Naive thymus-derived CD4-positive, alpha-beta T cell (primary cell): ENCODE measurements around the gene SLC7A1. TPM values are rescaled to one million over a fixed set of nuclear protein-coding genes. Genes with fewer than 3 reads are reported as not detected.

ENCODE experiments used
- ATAC-seq: fragments of 150-1000 bp; cut with Tn5 transposase; 2 replicates; pipeline ENCODE4 v1.10.0; 2021; ENCODE audit warnings: mild to moderate bottlenecking, moderate library complexity
- CTCF ChIA-PET: fragments of 350-600 bp; sonication (Branson Sonifier 250); formaldehyde crosslinking; loops from one replicate; lab custom pipeline; 2021; ENCODE audit warnings: antibody characterized with exemption; lab: Charles Lee
- POLR2A ChIA-PET: fragments of 350-600 bp; sonication (Branson Sonifier 250); formaldehyde crosslinking; loops from one replicate; lab custom pipeline; 2021; ENCODE audit warnings: antibody characterized with exemption, inconsistent platforms; lab: Charles Lee
- DNase-seq, 9 donors: peaks; one replicate each; pipeline versions ENCODE4 v3.0.0 to v3.0.0-alpha.2; 2020 to 2022; ENCODE audit warnings: mixed read lengths in 1 of 9
- H3K27ac ChIP-seq: one replicate; pipeline ENCODE4 v1.7.0; 2013; ENCODE audit warnings: mild to moderate bottlenecking, low read depth, low read length, moderate library complexity
- H3K27me3 ChIP-seq, 2 donors: one replicate each; pipeline ENCODE4 v1.7.0; 2013; ENCODE audit warnings: low read length in 2 of 2, mild to moderate bottlenecking in 2 of 2, moderate library complexity in 2 of 2; ENCODE audit not compliant: control insufficient read depth in 2 of 2, insufficient read depth in 2 of 2
- H3K36me3 ChIP-seq, 3 experiments: 1 replicate in 2 of 3; 2 replicates in 1 of 3; pipeline ENCODE4 v1.7.0; 2013; ENCODE audit warnings: low read length in 3 of 3, mild to moderate bottlenecking in 3 of 3, moderate library complexity in 1 of 3; ENCODE audit not compliant: insufficient read depth in 3 of 3, control insufficient read depth in 2 of 3
- H3K4me1 ChIP-seq, 2 donors: one replicate each; pipeline ENCODE4 v1.7.0; 2013; ENCODE audit warnings: low read length in 2 of 2, mild to moderate bottlenecking in 2 of 2, moderate library complexity in 1 of 2; ENCODE audit not compliant: control insufficient read depth in 2 of 2, insufficient read depth in 2 of 2
- H3K4me3 ChIP-seq: 2 replicates; pipeline ENCODE4 v1.7.0; 2013; ENCODE audit warnings: mild to moderate bottlenecking, low read length
- H3K9me3 ChIP-seq, 3 experiments: 1 replicate in 2 of 3; 2 replicates in 1 of 3; pipeline ENCODE4 v1.7.0; 2013; ENCODE audit warnings: low read length in 3 of 3; ENCODE audit not compliant: control insufficient read depth in 2 of 3
- H3K27ac Mint-ChIP-seq, 9 donors: one replicate each; pipeline ENCODE4 v1.8.0; 2020 to 2022; ENCODE audit warnings: mixed read lengths in 9 of 9, mild to moderate bottlenecking in 8 of 9, moderate library complexity in 5 of 9, inconsistent platforms in 2 of 9
- H3K27me3 Mint-ChIP-seq, 5 donors: one replicate each; pipeline ENCODE4 v1.8.0; 2021 to 2022; ENCODE audit warnings: mixed read lengths in 5 of 5, mild to moderate bottlenecking in 1 of 5
- H3K36me3 Mint-ChIP-seq, 5 donors: one replicate each; pipeline ENCODE4 v1.8.0; 2020 to 2022; ENCODE audit warnings: mixed read lengths in 5 of 5, mild to moderate bottlenecking in 3 of 5, inconsistent platforms in 1 of 5
- H3K4me1 Mint-ChIP-seq, 7 donors: one replicate each; pipeline ENCODE4 v1.8.0; 2020 to 2022; ENCODE audit warnings: mixed read lengths in 7 of 7, mild to moderate bottlenecking in 3 of 7, inconsistent platforms in 1 of 7
- H3K4me3 Mint-ChIP-seq, 10 donors: one replicate each; pipeline ENCODE4 v1.8.0; 2020 to 2022; ENCODE audit warnings: mild to moderate bottlenecking in 10 of 10, mixed read lengths in 10 of 10, moderate library complexity in 6 of 10, inconsistent platforms in 2 of 10
- H3K9me3 Mint-ChIP-seq, 11 donors: one replicate each; pipeline ENCODE4 v1.8.0; 2020 to 2022; ENCODE audit warnings: mixed read lengths in 11 of 11, mild to moderate bottlenecking in 4 of 11, inconsistent platforms in 1 of 11, moderate library complexity in 1 of 11
- intact Hi-C, 2 donors: fragments of 100-400 bp; cut with micrococcal nuclease; formaldehyde crosslinking; loops; one replicate each; pipeline ENCODE4 v1.15.1; 2023
- polyA plus RNA-seq, 2 donors: library from polyadenylated mRNA; unstranded; fragments of 300-500 nt; fragmentation: Illumina TruSeq; gene quantifications; one replicate each; pipeline ENCODE4 v1.2.3, GENCODE V29; 2021
- total RNA-seq, 6 experiments: library from RNA in 5 of 6; stranded (reverse) in 5 of 6; gene quantifications; 1 replicate in 5 of 6; 2 replicates in 1 of 6; pipeline ENCODE4 v1.2.3 and lab custom pipeline; 2021 to 2026

The SLC7A1 gene
- total and polyA plus RNA-seq, 7 experiments from 2014 or later: 4.9 to 63.8 (median 23.1) TPM

DNA sequence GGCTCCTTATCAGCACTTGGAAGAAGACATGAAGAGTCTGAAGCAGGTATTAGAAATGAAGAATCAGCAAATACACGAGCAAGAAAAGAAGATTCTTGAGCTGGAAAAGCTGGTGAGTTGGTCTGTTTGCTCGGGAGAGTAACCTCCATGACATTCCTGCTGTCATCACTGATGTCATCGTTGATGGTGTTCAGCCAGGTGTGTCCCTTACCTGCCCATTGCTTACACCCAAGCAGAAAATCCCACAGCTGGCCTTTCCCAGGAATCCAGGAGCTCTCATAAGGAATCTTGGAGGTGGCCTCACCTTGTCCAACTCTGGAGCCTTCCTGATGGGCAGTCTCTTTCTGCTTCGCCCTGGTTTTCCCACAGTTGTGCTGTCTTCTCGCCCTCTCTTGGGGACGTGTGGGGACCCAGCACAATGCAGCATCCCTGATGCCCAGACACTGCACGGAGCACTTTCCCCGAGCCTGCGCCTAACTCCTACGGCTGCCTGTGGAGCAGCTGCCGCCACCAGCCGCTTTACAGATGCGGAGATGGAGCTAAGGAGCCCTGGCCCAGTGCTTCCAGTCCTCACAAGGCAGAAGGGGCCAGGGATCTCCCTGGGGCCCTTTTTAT is 97.0 kb downstream of the SLC7A1 start:
- Histone ChIP-seq H3K4me1 (no peaks in the 10 kb centered on the region), H3K4me3 (no peak overlapping the region), H3K27ac (no peak overlapping the region), H3K9me3 (no peaks in the 10 kb centered on the region), H3K36me3 (no peaks in the 10 kb centered on the region), H3K27me3 (no peaks in the 10 kb centered on the region)
- ATAC-seq: no peak
- CTCF ChIA-PET: interaction anchor here (2.6 kb wide), 1 partner anchor 10 kb away, joined by 9 read pairs; no protein-coding TSS in a partner anchor
- Mint-ChIP-seq H3K27ac (no peak overlapping the region), H3K27me3 (peaks cover 23 to 46% (median 24%) of the 10 kb centered on the region in 5 donors), H3K9me3 (no peaks in the 10 kb centered on the region), H3K4me1 (peaks cover 0 to 13% (median 7%) of the 10 kb centered on the region in 7 donors), H3K4me3 (no peak overlapping the region), H3K36me3 (no peaks in the 10 kb centered on the region)
- DNase-seq: no peak
- POLR2A ChIA-PET: no interaction called here
- intact Hi-C loops: no loop called here

DNA sequence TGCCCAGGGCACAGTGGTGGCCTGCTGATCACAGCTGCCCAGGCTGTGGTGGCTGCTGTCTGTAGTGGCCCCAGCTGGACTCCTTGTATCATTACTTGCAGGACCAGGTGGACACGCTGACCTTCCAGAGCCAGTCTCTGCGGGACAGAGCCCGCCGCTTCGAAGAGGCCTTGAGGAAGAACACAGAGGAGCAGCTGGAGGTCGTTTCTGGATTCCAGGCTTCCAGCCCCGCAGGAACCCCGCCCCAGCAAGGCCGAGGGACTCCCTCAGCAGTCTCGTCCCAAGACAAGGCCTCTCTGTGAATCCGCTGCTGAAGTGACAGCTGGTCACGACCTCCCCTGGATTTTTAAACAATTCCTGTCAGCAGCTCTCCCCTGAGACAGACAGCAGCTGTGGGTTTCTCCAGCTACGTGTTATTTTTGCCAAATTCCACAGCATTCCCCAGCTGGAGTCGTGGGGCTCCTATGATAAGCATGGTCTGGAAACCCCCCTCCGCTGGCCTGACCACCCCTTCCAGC is 98.3 kb downstream of the SLC7A1 start:
- no peak overlapping the region for H3K4me3 Mint-ChIP-seq
- no peaks in the 10 kb centered on the region for H3K27me3 ChIP-seq
- no peaks in the 10 kb centered on the region for H3K9me3 Mint-ChIP-seq
- H3K36me3 Mint-ChIP-seq: no peaks in the 10 kb centered on the region
- no peaks in the 10 kb centered on the region for H3K4me1 ChIP-seq
- H3K9me3 ChIP-seq: no peaks in the 10 kb centered on the region
- no peaks in the 10 kb centered on the region for H3K36me3 ChIP-seq
- ATAC-seq (no peak), DNase-seq (no peak)
- H3K27ac ChIP-seq: no peak overlapping the region
- peaks cover 16 to 36% (median 20%) of the 10 kb centered on the region in 5 donors for H3K27me3 Mint-ChIP-seq
- no peak overlapping the region for H3K4me3 ChIP-seq
- H3K27ac Mint-ChIP-seq: no peak overlapping the region
- ChIA-PET POLR2A (no interaction called here), CTCF (interaction anchor here (2.6 kb wide), 1 partner anchor 12 kb away, joined by 9 read pairs; no protein-coding TSS in a partner anchor)
- intact Hi-C loops: no loop called here
- H3K4me1 Mint-ChIP-seq: peaks cover 0 to 9% (median 5%) of the 10 kb centered on the region in 7 donors

DNA sequence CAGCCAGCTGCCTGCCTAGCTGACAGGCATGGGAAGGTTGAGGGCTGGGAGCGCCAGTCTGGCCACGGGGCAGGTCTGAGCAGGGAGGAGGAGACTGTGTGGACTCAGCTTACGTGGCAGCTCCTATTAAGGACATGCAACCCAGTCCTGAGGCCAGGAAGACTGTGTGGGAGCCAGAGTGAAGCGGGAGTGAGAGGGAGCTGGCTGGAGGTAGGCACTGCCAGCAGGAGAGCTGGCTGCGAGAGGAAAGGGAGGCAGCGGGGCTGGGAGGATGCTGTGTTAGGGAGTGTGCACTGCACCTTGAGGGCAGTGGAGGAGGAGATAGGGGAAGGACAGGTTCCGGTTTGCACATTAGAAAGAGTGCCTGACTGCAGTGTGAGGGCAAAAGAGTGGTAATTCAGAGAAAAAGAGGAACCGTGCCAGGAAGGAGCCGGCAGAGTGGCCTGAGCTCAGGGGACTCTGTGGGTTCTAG is 99.2 kb downstream of the SLC7A1 start:
- H3K36me3 ChIP-seq: no peaks in the 10 kb centered on the region
- H3K27me3 ChIP-seq: no peaks in the 10 kb centered on the region
- DNase-seq: no peak
- peaks cover 0 to 9% (median 5%) of the 10 kb centered on the region in 7 donors for H3K4me1 Mint-ChIP-seq
- POLR2A ChIA-PET: no interaction called here
- no peaks in the 10 kb centered on the region for H3K9me3 Mint-ChIP-seq
- no peak overlapping the region for H3K27ac ChIP-seq
- ATAC-seq: peak; percentile 61
- H3K36me3 Mint-ChIP-seq: no peaks in the 10 kb centered on the region
- no peak overlapping the region for H3K27ac Mint-ChIP-seq
- H3K4me3 Mint-ChIP-seq: no peak overlapping the region
- peaks cover 14 to 36% (median 19%) of the 10 kb centered on the region in 5 donors for H3K27me3 Mint-ChIP-seq
- CTCF ChIA-PET: interaction anchor here (0.6 to 2.6 kb wide), 2 partner anchors 13 to 625 kb away, joined by 4 to 9 read pairs; no protein-coding TSS in a partner anchor
- intact Hi-C loops: no loop called here
- no peaks in the 10 kb centered on the region for H3K9me3 ChIP-seq
- H3K4me3 ChIP-seq: no peak overlapping the region
- no peaks in the 10 kb centered on the region for H3K4me1 ChIP-seq

DNA sequence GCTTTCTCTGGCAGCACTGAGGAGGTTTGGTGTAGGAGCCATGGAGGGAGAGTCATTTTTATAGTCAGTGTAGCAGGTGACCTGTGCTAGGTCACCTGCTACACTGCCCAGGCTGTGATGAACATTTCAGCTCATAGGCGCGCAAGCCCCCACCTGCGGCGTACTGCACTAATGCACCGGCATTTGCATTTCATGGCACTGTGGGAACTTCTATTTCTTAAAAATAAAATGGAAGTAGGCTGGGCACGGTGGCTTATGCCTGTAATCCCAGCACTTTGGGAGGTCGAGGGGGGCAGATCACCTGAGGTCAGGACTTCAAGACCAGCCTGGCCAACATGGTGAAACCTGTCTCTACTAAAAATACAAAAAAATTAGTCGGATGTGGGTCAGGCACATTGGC is 101.0 kb downstream of the SLC7A1 start:
- no peak overlapping the region for H3K27ac ChIP-seq
- POLR2A ChIA-PET: no interaction called here
- H3K9me3 ChIP-seq: no peaks in the 10 kb centered on the region
- no peak for ATAC-seq
- no peak overlapping the region for H3K4me3 Mint-ChIP-seq
- H3K4me3 ChIP-seq: no peak overlapping the region
- intact Hi-C loops: no loop called here
- H3K36me3 Mint-ChIP-seq: no peaks in the 10 kb centered on the region
- DNase-seq: no peak
- H3K27ac Mint-ChIP-seq: no peak overlapping the region
- H3K4me1 Mint-ChIP-seq: peaks cover 0 to 9% (median 5%) of the 10 kb centered on the region in 7 donors
- no peaks in the 10 kb centered on the region for H3K4me1 ChIP-seq
- peaks cover 11 to 36% (median 14%) of the 10 kb centered on the region in 5 donors for H3K27me3 Mint-ChIP-seq
- CTCF ChIA-PET: no interaction called here
- H3K36me3 ChIP-seq: no peaks in the 10 kb centered on the region
- no peaks in the 10 kb centered on the region for H3K27me3 ChIP-seq
- H3K9me3 Mint-ChIP-seq: no peaks in the 10 kb centered on the region

DNA sequence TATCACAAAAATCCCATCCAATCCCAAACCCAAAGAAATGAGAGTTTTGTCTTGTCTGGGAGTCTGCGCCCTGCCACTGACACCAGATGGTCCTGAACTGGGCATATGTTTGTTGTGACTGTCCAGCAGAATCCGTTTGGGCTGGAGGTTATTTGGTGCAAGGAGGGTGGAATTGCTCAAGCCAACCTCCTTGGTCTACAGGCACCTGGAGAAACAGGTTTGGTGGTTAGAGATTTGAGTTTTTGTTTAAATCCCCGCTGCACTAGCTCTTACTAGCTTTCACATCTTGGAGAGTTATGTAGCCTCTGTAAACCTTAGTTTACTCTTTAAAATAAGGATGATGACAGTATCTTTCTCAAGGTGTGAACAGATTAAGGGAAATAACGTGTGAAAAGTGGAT is 101.7 kb downstream of the SLC7A1 start:
- ChIA-PET POLR2A (no interaction called here), CTCF (no interaction called here)
- H3K4me3 Mint-ChIP-seq: no peak overlapping the region
- H3K27me3 Mint-ChIP-seq: peaks cover 11 to 38% (median 16%) of the 10 kb centered on the region in 5 donors
- intact Hi-C loops: no loop called here
- Histone ChIP-seq H3K9me3 (no peaks in the 10 kb centered on the region), H3K36me3 (no peaks in the 10 kb centered on the region), H3K4me1 (no peaks in the 10 kb centered on the region), H3K4me3 (no peak overlapping the region), H3K27ac (no peak overlapping the region), H3K27me3 (no peaks in the 10 kb centered on the region)
- H3K9me3 Mint-ChIP-seq: no peaks in the 10 kb centered on the region
- H3K36me3 Mint-ChIP-seq: no peaks in the 10 kb centered on the region
- H3K27ac Mint-ChIP-seq: no peak overlapping the region
- H3K4me1 Mint-ChIP-seq: peaks cover 0 to 9% (median 5%) of the 10 kb centered on the region in 7 donors
- ATAC-seq (no peak), DNase-seq (no peak)

DNA sequence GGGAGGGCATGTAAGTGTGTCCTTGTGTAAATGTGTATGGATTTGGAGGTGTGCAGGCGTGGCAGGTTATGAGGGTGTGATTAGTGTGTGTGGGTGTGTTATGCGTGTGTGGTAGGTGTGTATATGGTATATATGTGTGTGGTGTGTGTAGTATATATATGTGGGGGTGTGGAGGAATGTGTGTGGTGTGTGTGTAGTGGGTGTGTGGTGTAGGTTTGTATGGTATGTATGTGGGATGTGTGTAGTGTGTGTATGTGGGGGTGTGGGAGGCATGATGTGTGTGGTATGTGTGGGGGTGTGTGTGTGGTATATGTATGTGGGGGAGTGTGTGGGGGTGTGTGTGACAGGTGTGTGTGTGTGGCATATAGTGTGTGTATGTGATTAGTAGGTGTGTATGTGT is 104.2 kb downstream of the SLC7A1 start:
- no peak for DNase-seq
- ChIA-PET POLR2A (no interaction called here), CTCF (no interaction called here)
- Mint-ChIP-seq H3K4me1 (peaks cover 0 to 4% (median under 1%) of the 10 kb centered on the region in 7 donors), H3K9me3 (no peaks in the 10 kb centered on the region), H3K27ac (no peak overlapping the region), H3K36me3 (no peaks in the 10 kb centered on the region), H3K27me3 (peaks cover 6 to 32% (median 13%) of the 10 kb centered on the region in 5 donors), H3K4me3 (no peak overlapping the region)
- ATAC-seq: no peak
- H3K9me3 ChIP-seq: no peaks in the 10 kb centered on the region
- no peak overlapping the region for H3K27ac ChIP-seq
- no peaks in the 10 kb centered on the region for H3K36me3 ChIP-seq
- intact Hi-C loops: no loop called here
- H3K4me1 ChIP-seq: no peaks in the 10 kb centered on the region
- no peak overlapping the region for H3K4me3 ChIP-seq
- H3K27me3 ChIP-seq: no peaks in the 10 kb centered on the region

DNA sequence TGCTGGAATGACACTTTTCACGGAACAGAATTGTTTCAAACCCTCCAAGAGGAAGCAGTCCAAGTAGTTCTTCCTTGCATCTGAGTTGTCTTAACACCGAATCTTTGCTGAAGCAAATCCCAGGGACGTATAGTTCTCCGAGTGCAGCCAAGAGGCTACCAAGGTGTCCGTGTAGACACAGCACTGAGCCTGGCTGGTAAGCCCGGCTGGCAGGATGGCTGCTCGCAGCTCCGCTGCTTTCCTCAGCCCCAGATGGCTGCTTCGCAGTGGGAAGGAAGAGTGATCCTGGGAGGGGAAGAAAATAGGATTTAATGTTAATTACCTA is 105.0 kb downstream of the SLC7A1 start:
- Mint-ChIP-seq H3K36me3 (no peaks in the 10 kb centered on the region), H3K27ac (no peak overlapping the region), H3K27me3 (peaks cover 3 to 24% (median 6%) of the 10 kb centered on the region in 5 donors), H3K4me3 (no peak overlapping the region), H3K4me1 (no peaks in the 10 kb centered on the region), H3K9me3 (no peaks in the 10 kb centered on the region)
- no peak overlapping the region for H3K4me3 ChIP-seq
- CTCF ChIA-PET: no interaction called here
- POLR2A ChIA-PET: no interaction called here
- intact Hi-C loops: no loop called here
- no peaks in the 10 kb centered on the region for H3K4me1 ChIP-seq
- ATAC-seq (no peak), DNase-seq (no peak)
- H3K27me3 ChIP-seq: no peaks in the 10 kb centered on the region
- no peaks in the 10 kb centered on the region for H3K9me3 ChIP-seq
- H3K36me3 ChIP-seq: no peaks in the 10 kb centered on the region
- H3K27ac ChIP-seq: no peak overlapping the region
